A673 (cell line): Measurements from ENCODE around the gene SPATS2L. TPM values are rescaled to one million over a fixed set of nuclear protein-coding genes. Genes with fewer than 3 reads are reported as not detected.

ENCODE experiments used
- BruUV-seq: library from RNA; stranded (reverse); fragments of 400-500 nt; replicated peaks from 2 replicates; lab custom pipeline; 2021; lab: Mats Ljungman, UMichigan
- CTCF ChIA-PET: fragments of 300-600 bp; sonication (Branson Sonifier 250); formaldehyde crosslinking; loops from one replicate; lab custom pipeline; 2022; ENCODE audit warnings: antibody characterized with exemption; lab: Charles Lee
- POLR2A ChIA-PET: fragments of 300-600 bp; sonication (Branson Sonifier 250); formaldehyde crosslinking; loops from one replicate; lab custom pipeline; 2022; ENCODE audit warnings: antibody characterized with exemption; ENCODE audit not compliant: low non-redundant PET; lab: Charles Lee
- DNase-seq: peaks from one replicate; pipeline ENCODE4 v3.0.0-alpha.2; 2015; ENCODE audit warnings: low spot score
- H3K27ac ChIP-seq: fragments of 200-600 bp; sonication (generic); 2 replicates; pipeline ENCODE4 v1.5.1; 2016; ENCODE audit warnings: mixed run types, low read depth, mild to moderate bottlenecking, mixed read lengths, antibody characterized with exemption, low read length; ENCODE audit not compliant: poor library complexity, severe bottlenecking
- H3K27me3 ChIP-seq: fragments of 200-600 bp; sonication (generic); replicated peaks from 2 replicates; pipeline ENCODE4 v1.6.1; 2017; ENCODE audit warnings: mixed run types, low read depth, mild to moderate bottlenecking, mixed read lengths, antibody characterized with exemption, low read length; ENCODE audit not compliant: insufficient read depth, poor library complexity
- H3K36me3 ChIP-seq: fragments of 200-600 bp; sonication (generic); 2 replicates; pipeline ENCODE4 v1.6.1; 2016; ENCODE audit warnings: mixed run types, mild to moderate bottlenecking, mixed read lengths, antibody characterized with exemption, low read length; ENCODE audit not compliant: insufficient read depth, poor library complexity, severe bottlenecking
- H3K4me1 ChIP-seq: fragments of 200-600 bp; sonication (generic); 2 replicates; pipeline ENCODE4 v1.6.1; 2017; ENCODE audit warnings: mixed run types, mild to moderate bottlenecking, mixed read lengths, antibody characterized with exemption, low read length; ENCODE audit not compliant: insufficient read depth, poor library complexity, severe bottlenecking
- H3K4me3 ChIP-seq: fragments of 200-600 bp; sonication (generic); 2 replicates; pipeline ENCODE4 v1.5.1; 2016; ENCODE audit warnings: low read depth, mixed run types, mild to moderate bottlenecking, mixed read lengths, low read length; ENCODE audit not compliant: poor library complexity, severe bottlenecking
- H3K9me3 ChIP-seq: fragments of 200-600 bp; sonication (generic); 2 replicates; pipeline ENCODE4 v1.6.1; 2016; ENCODE audit warnings: mixed run types, low read depth, mild to moderate bottlenecking, mixed read lengths, antibody characterized with exemption, low read length; ENCODE audit not compliant: poor library complexity, severe bottlenecking
- CTCF ChIP-seq: fragments of 300-800, 200-600 bp; sonication (generic); conservative IDR thresholded peaks from 2 replicates; pipeline ENCODE4 v1.5.1; 2017; ENCODE audit warnings: low read depth, mild to moderate bottlenecking, antibody characterized with exemption, low read length, moderate library complexity, mixed read lengths
- EZH2 ChIP-seq: fragments of 200-600 bp; sonication (generic); IDR thresholded peaks from 2 replicates; pipeline ENCODE4 v1.6.1; 2017; ENCODE audit warnings: borderline replicate concordance, low read depth, mild to moderate bottlenecking, mixed read lengths, antibody characterized with exemption, low read length; ENCODE audit not compliant: poor library complexity, severe bottlenecking
- intact Hi-C: fragments of 100-400 bp; cut with micrococcal nuclease; formaldehyde crosslinking; loops from one replicate; pipeline ENCODE4 v1.10.0; 2022; ENCODE audit not compliant: unreplicated experiment
- total RNA-seq: library from RNA; stranded (reverse); gene quantifications from 2 replicates; pipeline ENCODE4 v1.2.3, GENCODE V29; 2021

Gene SPATS2L
- total RNA-seq, 1 experiment from 2014 or later = 10.0 TPM

DNA sequence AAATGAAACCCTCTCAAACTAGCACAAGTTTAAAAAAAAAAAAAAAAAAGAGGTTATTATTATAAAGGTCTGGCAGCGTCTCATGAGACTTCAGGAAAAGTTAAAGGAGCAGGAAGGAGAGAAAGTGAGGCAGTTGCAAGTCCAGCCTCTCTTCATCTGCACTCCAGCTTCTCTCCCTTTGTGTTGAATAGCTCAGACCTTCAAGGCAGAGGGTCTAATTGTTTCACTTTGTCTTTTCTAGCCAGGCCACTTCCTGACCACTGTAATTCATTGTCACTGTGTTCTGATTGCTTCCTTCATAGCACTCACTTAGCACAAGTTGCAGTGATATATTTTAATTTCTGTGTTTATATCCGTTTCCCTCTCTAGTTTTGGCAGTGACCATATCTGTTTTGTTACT, 99.9 kb downstream of the SPATS2L start:
- ChIA-PET POLR2A (no interaction called here), CTCF (no interaction called here)
- Histone ChIP-seq H3K27me3 (no peaks in the 10 kb centered on the region), H3K4me1 (peaks cover 6% of the 10 kb centered on the region), H3K9me3 (no peaks in the 10 kb centered on the region), H3K4me3 (no peak overlapping the region), H3K36me3 (no peaks in the 10 kb centered on the region), H3K27ac (no peak overlapping the region)
- TF ChIP-seq CTCF = no peak
- no peak for TF ChIP-seq EZH2
- intact Hi-C loops = no loop called here
- DNase-seq = peak; percentile 4
- no TSS peak for BruUV-seq

- DNase-seq = peak; percentile 38
- Histone ChIP-seq H3K27ac (no peak overlapping the region), H3K36me3 (no peaks in the 10 kb centered on the region), H3K27me3 (no peaks in the 10 kb centered on the region), H3K4me3 (no peak overlapping the region), H3K9me3 (no peaks in the 10 kb centered on the region), H3K4me1 (peaks cover 6% of the 10 kb centered on the region)
- CTCF ChIA-PET = interaction anchor here (0.5 kb wide), 1 partner anchor 30 kb away, joined by 3 read pairs; no protein-coding TSS in a partner anchor
- no TSS peak for BruUV-seq
- TF ChIP-seq EZH2 = no peak
- TF ChIP-seq CTCF = no peak
- POLR2A ChIA-PET = no interaction called here
- intact Hi-C loops = no loop called here
Measured at GRCh38 chr2:200408428-200409316, 102.2 kb downstream of the SPATS2L start.

DNA sequence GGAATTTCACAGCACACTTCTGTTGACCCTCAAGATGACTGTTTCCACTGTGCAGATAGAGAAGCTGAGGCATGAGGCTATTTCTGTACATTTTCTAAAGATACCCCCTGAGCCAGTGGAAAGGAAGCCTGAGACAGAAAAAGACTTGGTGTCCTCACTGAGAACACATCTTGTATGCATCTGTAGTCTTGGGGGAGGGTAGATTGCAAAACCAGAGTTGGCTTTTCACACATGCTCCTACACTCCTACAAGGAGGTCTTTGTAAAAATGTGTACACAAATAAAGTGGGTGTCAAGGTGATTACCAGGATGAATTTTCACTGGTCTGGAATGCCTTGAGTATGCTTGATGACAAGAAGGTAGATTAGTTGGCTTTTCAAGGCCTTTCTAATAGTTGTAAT, 105.3 kb downstream of the SPATS2L start:
- DNase-seq = no peak
- Histone ChIP-seq H3K36me3 (no peaks in the 10 kb centered on the region), H3K27ac (no peak overlapping the region), H3K4me1 (no peaks in the 10 kb centered on the region), H3K9me3 (no peaks in the 10 kb centered on the region), H3K4me3 (no peak overlapping the region), H3K27me3 (no peaks in the 10 kb centered on the region)
- CTCF ChIA-PET = no interaction called here
- POLR2A ChIA-PET = no interaction called here
- BruUV-seq = no TSS peak
- intact Hi-C loops = no loop called here
- TF ChIP-seq CTCF (no peak), EZH2 (no peak)
